Nephron (organoid): ENCODE data around the gene HOXB6.
A peak's percentile ranks its signal among the peaks of the same experiment; 100 is the strongest.

Experiments
- H3K27ac Mint-ChIP-seq, 3 experiments: 2 replicates each; pipeline ENCODE4 v1.8.0; 2020; ENCODE audit warnings: mixed read lengths in 3 of 3, mild to moderate bottlenecking in 2 of 3, moderate library complexity in 1 of 3
- H3K27me3 Mint-ChIP-seq: 2 replicates; pipeline ENCODE4 v1.8.0; 2021; ENCODE audit warnings: low read depth, mild to moderate bottlenecking, moderate library complexity, mixed read lengths
- H3K36me3 Mint-ChIP-seq: 2 replicates; pipeline ENCODE4 v1.8.0; 2020; ENCODE audit warnings: low read depth, mixed read lengths
- H3K4me1 Mint-ChIP-seq: 2 replicates; pipeline ENCODE4 v1.8.0; 2020; ENCODE audit warnings: mixed read lengths
- H3K4me3 Mint-ChIP-seq, 3 experiments: 2 replicates each; pipeline ENCODE4 v1.8.0; 2020; ENCODE audit warnings: mild to moderate bottlenecking in 3 of 3, mixed read lengths in 3 of 3, moderate library complexity in 2 of 3
- H3K9me3 Mint-ChIP-seq: 2 replicates; pipeline ENCODE4 v1.8.0; 2020; ENCODE audit warnings: mixed read lengths
- CTCF ChIP-seq, 3 experiments: fragments of 200-600 bp; sonication (generic); IDR thresholded peaks; one replicate each; pipeline ENCODE4 v1.5.0; 2021; ENCODE audit warnings: antibody characterized with exemption in 3 of 3; ENCODE audit not compliant: unreplicated experiment in 3 of 3

The HOXB6 gene

DNA sequence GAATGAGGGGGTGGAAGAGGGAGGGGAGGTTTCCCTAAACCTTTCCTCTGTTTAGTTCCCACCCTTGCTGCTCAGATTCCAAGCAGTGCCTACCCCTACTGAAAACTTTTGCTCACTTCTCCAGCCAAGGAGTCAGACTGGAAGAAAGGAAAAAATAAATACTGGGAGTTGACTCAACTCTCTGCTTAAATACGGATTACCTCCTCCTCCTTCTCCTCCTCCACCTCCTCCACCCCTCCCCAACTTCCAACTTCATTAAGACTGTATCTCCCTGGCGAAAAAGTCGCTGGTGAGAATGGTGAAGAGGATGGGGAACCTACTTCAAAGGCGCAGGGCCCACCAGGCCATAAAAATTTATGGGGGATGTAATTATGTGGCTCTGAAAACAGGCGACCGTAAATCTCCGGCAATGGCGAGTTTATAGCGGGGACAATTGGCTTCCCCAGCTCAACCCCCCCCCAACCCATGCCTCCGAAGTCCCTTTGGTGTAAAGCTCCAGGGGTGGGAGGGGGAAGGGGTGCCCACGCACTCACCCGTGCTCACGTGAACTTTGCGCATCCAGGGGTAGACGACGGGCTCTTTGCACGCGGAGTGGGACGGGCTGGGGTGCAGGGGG is 27.3 kb downstream of the HOXB6 start:
- H3K4me1 Mint-ChIP-seq = peaks cover 83% of the 10 kb centered on the region
- no peak for TF ChIP-seq CTCF (IDR thresholded peaks at IDR 0.05; ENCODE audit: unreplicated experiment in 3 of 3)
- H3K4me3 Mint-ChIP-seq = peak overlapping the region; percentile 85 to 94 (median 93)
- peaks cover 69% of the 10 kb centered on the region for H3K27me3 Mint-ChIP-seq
- H3K36me3 Mint-ChIP-seq = peaks cover 31% of the 10 kb centered on the region
- no peaks in the 10 kb centered on the region for H3K9me3 Mint-ChIP-seq
- peak overlapping the region in 1 of 3 experiments; percentile 98 for H3K27ac Mint-ChIP-seq

DNA sequence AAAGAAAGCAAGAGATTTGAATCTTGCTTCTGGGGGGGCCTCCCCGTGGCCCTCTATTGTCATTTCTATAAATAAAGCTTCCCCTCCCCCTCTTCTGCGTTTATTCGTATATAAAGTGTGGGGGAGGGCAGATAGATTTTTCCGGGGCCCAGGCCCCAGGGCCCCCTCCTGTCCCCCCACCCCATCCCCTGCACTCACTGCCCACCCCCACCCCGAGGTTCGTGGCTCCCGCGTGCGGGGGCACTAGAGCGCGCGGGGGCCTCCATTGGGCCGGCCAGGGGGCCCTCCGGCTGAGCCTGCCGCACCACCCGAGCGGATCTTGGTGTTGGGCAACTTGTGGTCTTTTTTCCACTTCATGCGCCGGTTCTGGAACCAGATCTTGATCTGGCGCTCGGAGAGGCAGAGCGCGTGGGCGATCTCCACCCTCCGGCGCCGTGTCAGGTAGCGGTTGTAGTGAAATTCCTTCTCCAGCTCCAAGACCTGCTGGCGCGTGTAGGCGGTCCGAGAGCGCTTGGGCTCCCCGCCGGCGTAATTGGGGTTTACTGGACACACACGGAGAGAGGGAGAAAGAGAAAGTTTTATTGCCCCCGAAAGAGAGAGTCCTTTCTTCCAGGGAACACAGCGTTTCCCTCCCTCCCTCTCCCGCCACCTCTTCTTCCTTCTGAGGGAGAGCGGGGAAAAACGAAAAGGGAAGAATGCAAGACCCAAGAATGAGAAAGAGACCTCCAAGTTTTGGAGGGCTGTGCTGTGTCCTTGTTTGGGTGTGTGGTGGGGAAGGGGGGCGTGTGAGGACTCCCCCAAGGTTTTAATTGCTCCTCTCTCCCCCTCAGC is 28.1 kb downstream of the HOXB6 start:
- H3K9me3 Mint-ChIP-seq = no peaks in the 10 kb centered on the region
- no peak for TF ChIP-seq CTCF (IDR thresholded peaks at IDR 0.05; ENCODE audit: unreplicated experiment in 3 of 3)
- H3K27ac Mint-ChIP-seq = peak overlapping the region in 1 of 3 experiments; percentile 98
- peaks cover 68% of the 10 kb centered on the region for H3K27me3 Mint-ChIP-seq
- H3K4me1 Mint-ChIP-seq = peaks cover 86% of the 10 kb centered on the region
- peak overlapping the region; percentile 85 to 94 (median 93) for H3K4me3 Mint-ChIP-seq
- peaks cover 30% of the 10 kb centered on the region for H3K36me3 Mint-ChIP-seq

DNA sequence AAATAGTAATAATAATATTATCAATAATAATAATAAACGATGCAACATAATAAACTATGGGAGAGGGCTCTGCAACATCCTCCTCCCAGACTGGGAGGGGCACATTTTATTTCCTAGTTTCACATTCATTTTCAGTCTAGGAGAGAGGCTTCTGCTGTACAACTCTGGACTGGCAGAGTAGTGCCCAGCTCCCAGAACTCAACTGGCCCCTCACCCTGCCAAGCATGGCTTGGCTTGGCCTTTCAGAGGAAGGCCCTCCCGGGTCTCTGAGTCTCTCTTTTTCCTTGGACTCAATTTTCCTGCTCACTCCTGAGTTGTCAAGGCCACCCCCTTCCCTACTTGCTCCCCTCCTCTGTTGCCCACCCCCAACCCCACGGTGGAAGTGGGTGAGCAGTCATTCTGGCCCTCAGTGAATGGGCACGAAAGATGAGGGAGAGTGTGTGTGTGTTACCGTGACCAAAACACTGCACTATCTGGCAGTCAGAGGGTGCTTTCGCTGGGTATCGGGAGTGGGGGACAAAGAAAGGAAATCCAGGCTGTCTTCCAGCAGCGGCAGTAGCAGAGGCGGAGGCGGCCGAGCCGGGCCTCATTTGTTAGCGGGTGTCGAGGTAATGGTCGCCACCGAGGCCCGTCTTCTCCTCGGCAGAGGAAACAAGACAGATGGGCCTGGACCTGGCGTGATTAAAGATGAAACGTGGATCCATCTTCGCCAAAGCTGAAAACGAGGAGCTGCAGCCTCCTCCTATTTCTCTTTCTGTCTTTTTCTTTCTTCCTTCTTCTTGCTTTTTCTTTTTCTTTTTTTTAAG is 28.9 kb downstream of the HOXB6 start:
- Mint-ChIP-seq H3K27ac (no peak overlapping the region), H3K4me1 (peaks cover 89% of the 10 kb centered on the region), H3K4me3 (peak overlapping the region; percentile 71 to 82 (median 80)), H3K9me3 (no peaks in the 10 kb centered on the region), H3K27me3 (peaks cover 68% of the 10 kb centered on the region), H3K36me3 (peaks cover 37% of the 10 kb centered on the region)
- TF ChIP-seq CTCF (IDR thresholded peaks at IDR 0.05; ENCODE audit: unreplicated experiment in 3 of 3) = no peak

DNA sequence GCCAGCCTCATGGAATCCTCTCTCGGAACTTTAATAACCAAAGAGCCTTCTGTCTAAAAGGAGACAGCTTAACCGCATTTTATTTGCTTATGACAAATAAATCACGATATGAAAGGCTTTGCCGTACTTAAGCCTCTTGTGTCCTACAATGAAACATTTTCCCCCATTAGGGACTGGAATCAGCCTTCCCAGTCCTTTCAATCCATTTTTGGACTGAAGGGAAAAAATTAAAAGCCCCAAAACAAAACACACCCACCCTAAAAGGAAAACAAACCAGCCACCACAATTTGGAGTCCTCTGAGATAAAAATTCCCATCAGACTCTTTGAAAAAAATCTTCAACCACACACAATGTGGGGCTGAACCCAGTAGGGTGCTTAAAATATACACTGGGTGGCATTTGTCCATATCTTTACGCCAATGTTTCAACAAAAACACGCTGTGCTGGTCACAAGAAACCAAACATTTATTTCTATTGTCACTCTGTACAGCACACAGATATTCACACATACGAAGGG is 29.7 kb downstream of the HOXB6 start:
- no peaks in the 10 kb centered on the region for H3K9me3 Mint-ChIP-seq
- H3K27me3 Mint-ChIP-seq = peaks cover 63% of the 10 kb centered on the region
- H3K4me3 Mint-ChIP-seq = peak overlapping the region in 2 of 3 experiments; percentile 71 to 80
- no peak overlapping the region for H3K27ac Mint-ChIP-seq
- peaks cover 89% of the 10 kb centered on the region for H3K4me1 Mint-ChIP-seq
- no peak for TF ChIP-seq CTCF (IDR thresholded peaks at IDR 0.05; ENCODE audit: unreplicated experiment in 3 of 3)
- H3K36me3 Mint-ChIP-seq = peaks cover 37% of the 10 kb centered on the region

- H3K27me3 Mint-ChIP-seq = peaks cover 60% of the 10 kb centered on the region
- H3K27ac Mint-ChIP-seq = no peak overlapping the region
- TF ChIP-seq CTCF (IDR thresholded peaks at IDR 0.05; ENCODE audit: unreplicated experiment in 3 of 3) = no peak
- peaks cover 84% of the 10 kb centered on the region for H3K4me1 Mint-ChIP-seq
- no peaks in the 10 kb centered on the region for H3K9me3 Mint-ChIP-seq
- peak overlapping the region in 2 of 3 experiments; percentile 71 to 80 for H3K4me3 Mint-ChIP-seq
- H3K36me3 Mint-ChIP-seq = peaks cover 37% of the 10 kb centered on the region
Observed at GRCh38 chr17:48574505-48575065, 30.2 kb downstream of the HOXB6 start.
